Stimulated activated naive CD4-positive, alpha-beta T cell (primary cell): ENCODE data around the gene QARS1.

ENCODE experiments used
- DNase-seq, 6 experiments: peaks; one replicate each; lab custom pipeline; 2025; lab: John Stamatoyannopoulos, UW

The QARS1 gene

GRCh38 chr3:49120438-49121131, 16.0 kb upstream of the QARS1 start, which contains the start of gene USP19:
Gene USP19 (minus strand): TSS chr3:49120823. CDS start chr3:49119145, 1,678 bp downstream.
- DNase-seq = peak; percentile 90 to 95 (median 92)

- peak in 1 of 6 experiments; percentile 45 for DNase-seq
These were observed 15.5 kb upstream of the QARS1 start for GRCh38 chr3:49120096-49120437.

- no peak for DNase-seq
These were observed 14.9 kb upstream of the QARS1 start for GRCh38 chr3:49119439-49119838.

- DNase-seq = no peak
These were observed 14.5 kb upstream of the QARS1 start for GRCh38 chr3:49119036-49119435.

GRCh38 chr3:49112262-49112661, 7.7 kb upstream of the QARS1 start:
- no peak for DNase-seq

GRCh38 chr3:49111347-49111746, 6.8 kb upstream of the QARS1 start:
- no peak for DNase-seq

GRCh38 chr3:49110780-49111179, 6.2 kb upstream of the QARS1 start:
- DNase-seq = no peak

GRCh38 chr3:49108346-49108745, 3.8 kb upstream of the QARS1 start:
- DNase-seq = no peak

- DNase-seq = no peak
These were observed 518 bp downstream of the QARS1 start for GRCh38 chr3:49104052-49104426.

GRCh38 chr3:49100046-49100615, 4.4 kb downstream of the QARS1 start:
- no peak for DNase-seq

GRCh38 chr3:49098910-49099630, 5.5 kb downstream of the QARS1 start:
- DNase-seq = no peak

- no peak for DNase-seq
These were observed 6.1 kb downstream of the QARS1 start for GRCh38 chr3:49098429-49098828.

- DNase-seq = peak; percentile 93 to 99 (median 97)
These were observed 10.4 kb downstream of the QARS1 start, which contains the start of gene QRICH1 for GRCh38 chr3:49093853-49094767. Gene QRICH1 (minus strand): TSS chr3:49094071. CDS start chr3:49077017, 17,054 bp downstream.

GRCh38 chr3:49092938-49093852, 11.4 kb downstream of the QARS1 start:
- peak; percentile 66 to 89 (median 82) for DNase-seq

GRCh38 chr3:49081429-49081828, 23.1 kb downstream of the QARS1 start:
- no peak for DNase-seq

- DNase-seq = no peak
These were observed 25.3 kb downstream of the QARS1 start for GRCh38 chr3:49079270-49079669.

- no peak for DNase-seq
These were observed 27.9 kb downstream of the QARS1 start for GRCh38 chr3:49076646-49077045.

- no peak for DNase-seq
These were observed 28.4 kb downstream of the QARS1 start for GRCh38 chr3:49076116-49076515.

- DNase-seq = no peak
These were observed 46.5 kb downstream of the QARS1 start for GRCh38 chr3:49058011-49058410.

GRCh38 chr3:49057268-49057667, 47.3 kb downstream of the QARS1 start:
- no peak for DNase-seq

- no peak for DNase-seq
These were observed 50.2 kb downstream of the QARS1 start for GRCh38 chr3:49054344-49054862.
